ENCODE measurements around the gene SEMA4D.
A peak's percentile ranks its signal among the peaks of the same experiment; 100 is the strongest.

SEMA4D gene

GRCh38 chr9:89342948-89343347, 155.0 kb downstream of the SEMA4D start:
- no peak for DNase-seq

GRCh38 chr9:89342213-89342612, 155.7 kb downstream of the SEMA4D start:
- no peak for DNase-seq

GRCh38 chr9:89340332-89340731, 157.6 kb downstream of the SEMA4D start:
- no peak for DNase-seq

- no peak for DNase-seq
Observed at GRCh38 chr9:89339807-89340206, 158.1 kb downstream of the SEMA4D start.

GRCh38 chr9:89330513-89330912, 167.4 kb downstream of the SEMA4D start:
- no peak for DNase-seq

GRCh38 chr9:89329917-89330316, 168.0 kb downstream of the SEMA4D start:
- no peak for DNase-seq

GRCh38 chr9:89328064-89328463, 169.8 kb downstream of the SEMA4D start:
- no peak for DNase-seq

- DNase-seq: no peak
Observed at GRCh38 chr9:89325733-89326132, 172.2 kb downstream of the SEMA4D start.

GRCh38 chr9:89323390-89323789, 174.5 kb downstream of the SEMA4D start:
- no peak for DNase-seq

GRCh38 chr9:89319015-89319905, 178.7 kb downstream of the SEMA4D start:
- no peak for DNase-seq

- DNase-seq: peak; percentile 92
Observed at GRCh38 chr9:89318123-89319014, 179.5 kb downstream of the SEMA4D start, which contains the start of gene SECISBP2. TSS of gene SECISBP2 (plus strand) at chr9:89318500. CDS start at chr9:89318577, 77 bp downstream.

GRCh38 chr9:89317282-89317681, 180.6 kb downstream of the SEMA4D start:
- no peak for DNase-seq

GRCh38 chr9:89315482-89315881, 182.4 kb downstream of the SEMA4D start:
- no peak for DNase-seq

- no peak for DNase-seq
Observed at GRCh38 chr9:89314955-89315354, 183.0 kb downstream of the SEMA4D start.

- no peak for DNase-seq
Observed at GRCh38 chr9:89313842-89314241, 184.1 kb downstream of the SEMA4D start.

GRCh38 chr9:89312222-89312571, 185.7 kb downstream of the SEMA4D start:
- DNase-seq: no peak

GRCh38 chr9:89311346-89312221, 186.3 kb downstream of the SEMA4D start:
- no peak for DNase-seq

All from NCI-H146 (cell line).